HEK293 (cell line): ENCODE results near the gene SAMD8.

Source experiments
- BCL11A ChIP-seq: fragments of 450-650 bp; formaldehyde crosslinking; IDR thresholded peaks from 2 replicates; pipeline ENCODE4 v1.5.1; 2016; ENCODE audit warnings: low read depth, missing biosample characterization, missing genetic modification characterization
- EGR2 ChIP-seq: fragments of 450-650 bp; formaldehyde crosslinking; IDR thresholded peaks from 2 replicates; pipeline ENCODE4 v1.5.1; 2016; ENCODE audit warnings: low read depth, missing biosample characterization, missing genetic modification characterization
- GLIS1 ChIP-seq: fragments of 450-650 bp; formaldehyde crosslinking; IDR thresholded peaks from 2 replicates; pipeline ENCODE4 v1.5.1; 2016; ENCODE audit warnings: missing biosample characterization, missing genetic modification characterization
- KLF7 ChIP-seq: fragments of 450-650 bp; formaldehyde crosslinking; IDR thresholded peaks from 2 replicates; pipeline ENCODE4 v1.5.1; 2016; ENCODE audit warnings: missing biosample characterization, missing genetic modification characterization, borderline replicate concordance
- MYNN ChIP-seq: fragments of 450-650 bp; formaldehyde crosslinking; IDR thresholded peaks from 2 replicates; pipeline ENCODE4 v1.5.1; 2016; ENCODE audit warnings: missing biosample characterization, missing genetic modification characterization, borderline replicate concordance
- YY2 ChIP-seq: fragments of 450-650 bp; formaldehyde crosslinking; IDR thresholded peaks from 2 replicates; pipeline ENCODE4 v1.5.1; 2016; ENCODE audit warnings: missing biosample characterization, missing genetic modification characterization
- ZFP69B ChIP-seq: fragments of 450-650 bp; formaldehyde crosslinking; IDR thresholded peaks from 2 replicates; pipeline ENCODE4 v1.5.1; 2016; ENCODE audit warnings: missing biosample characterization, missing genetic modification characterization
- ZNF239 ChIP-seq: fragments of 450-650 bp; formaldehyde crosslinking; IDR thresholded peaks from 2 replicates; pipeline ENCODE4 v1.5.1; 2016; ENCODE audit warnings: missing biosample characterization, missing genetic modification characterization
- ZNF274 ChIP-seq, 2 experiments: fragments of 200-500 bp in 1 of 2; fragments of 450-650 bp in 1 of 2; sonication (Bioruptor generic) in 1 of 2; formaldehyde crosslinking in 1 of 2; IDR thresholded peaks; 2 replicates each; pipeline versions ENCODE4 v1.5.1 to v1.6.1; 2014 to 2016; ENCODE audit warnings: borderline replicate concordance in 1 of 2, inconsistent platforms in 1 of 2, low read length in 1 of 2, missing biosample characterization in 1 of 2, missing genetic modification characterization in 1 of 2
- ZNF423 ChIP-seq: fragments of 450-650 bp; formaldehyde crosslinking; IDR thresholded peaks from 2 replicates; pipeline ENCODE4 v1.5.1; 2016; ENCODE audit warnings: missing biosample characterization, missing genetic modification characterization
- ZNF530 ChIP-seq: fragments of 450-650 bp; formaldehyde crosslinking; IDR thresholded peaks from 2 replicates; pipeline ENCODE4 v1.5.1; 2016; ENCODE audit warnings: low read depth, missing biosample characterization, missing genetic modification characterization
- ZNF558 ChIP-seq: fragments of 450-650 bp; formaldehyde crosslinking; IDR thresholded peaks from 2 replicates; pipeline ENCODE4 v1.5.1; 2016; ENCODE audit warnings: missing biosample characterization, missing genetic modification characterization
- ZNF610 ChIP-seq: fragments of 450-650 bp; formaldehyde crosslinking; IDR thresholded peaks from 2 replicates; pipeline ENCODE4 v1.5.1; 2016; ENCODE audit warnings: missing biosample characterization, missing genetic modification characterization, borderline replicate concordance
- ZNF670 ChIP-seq: fragments of 450-650 bp; formaldehyde crosslinking; IDR thresholded peaks from 2 replicates; pipeline ENCODE4 v1.5.1; 2016; ENCODE audit warnings: missing biosample characterization, missing genetic modification characterization, low read depth
- ZNF837 ChIP-seq: fragments of 450-650 bp; formaldehyde crosslinking; IDR thresholded peaks from 2 replicates; pipeline ENCODE4 v1.5.1; 2016; ENCODE audit warnings: missing biosample characterization, missing genetic modification characterization
- ZSCAN30 ChIP-seq: fragments of 450-650 bp; IDR thresholded peaks from 2 replicates; pipeline ENCODE4 v1.5.1; 2018; ENCODE audit warnings: missing biosample characterization, mild to moderate bottlenecking, missing genetic modification characterization, moderate library complexity
- TF ChIP-seq, protein P1 (sequence below): fragments of 450-650 bp; formaldehyde crosslinking; IDR thresholded peaks from 2 replicates; pipeline ENCODE4 v1.5.1; 2016; ENCODE audit warnings: missing biosample characterization, missing genetic modification characterization
- TF ChIP-seq, protein P2 (sequence below): fragments of 450-650 bp; formaldehyde crosslinking; IDR thresholded peaks from 2 replicates; pipeline ENCODE4 v1.5.1; 2017; ENCODE audit warnings: missing biosample characterization, missing genetic modification characterization
- TF ChIP-seq, protein P3 (sequence below): fragments of 450-650 bp; formaldehyde crosslinking; IDR thresholded peaks from 2 replicates; pipeline ENCODE4 v1.5.1; 2016; ENCODE audit warnings: missing biosample characterization, missing genetic modification characterization
- TF ChIP-seq, protein P4 (sequence below): fragments of 450-650 bp; formaldehyde crosslinking; conservative IDR thresholded peaks from 2 replicates; pipeline ENCODE4 v1.5.1; 2016; ENCODE audit warnings: low read depth, missing biosample characterization, missing genetic modification characterization
- TF ChIP-seq, protein P5 (sequence below): fragments of 450-650 bp; formaldehyde crosslinking; IDR thresholded peaks from 2 replicates; pipeline ENCODE4 v1.5.1; 2016; ENCODE audit warnings: missing biosample characterization, missing genetic modification characterization
- TF ChIP-seq, protein P6 (sequence below): fragments of 450-650 bp; formaldehyde crosslinking; IDR thresholded peaks from 2 replicates; pipeline ENCODE4 v1.5.1; 2016; ENCODE audit warnings: missing biosample characterization, missing genetic modification characterization

The SAMD8 gene

DNA sequence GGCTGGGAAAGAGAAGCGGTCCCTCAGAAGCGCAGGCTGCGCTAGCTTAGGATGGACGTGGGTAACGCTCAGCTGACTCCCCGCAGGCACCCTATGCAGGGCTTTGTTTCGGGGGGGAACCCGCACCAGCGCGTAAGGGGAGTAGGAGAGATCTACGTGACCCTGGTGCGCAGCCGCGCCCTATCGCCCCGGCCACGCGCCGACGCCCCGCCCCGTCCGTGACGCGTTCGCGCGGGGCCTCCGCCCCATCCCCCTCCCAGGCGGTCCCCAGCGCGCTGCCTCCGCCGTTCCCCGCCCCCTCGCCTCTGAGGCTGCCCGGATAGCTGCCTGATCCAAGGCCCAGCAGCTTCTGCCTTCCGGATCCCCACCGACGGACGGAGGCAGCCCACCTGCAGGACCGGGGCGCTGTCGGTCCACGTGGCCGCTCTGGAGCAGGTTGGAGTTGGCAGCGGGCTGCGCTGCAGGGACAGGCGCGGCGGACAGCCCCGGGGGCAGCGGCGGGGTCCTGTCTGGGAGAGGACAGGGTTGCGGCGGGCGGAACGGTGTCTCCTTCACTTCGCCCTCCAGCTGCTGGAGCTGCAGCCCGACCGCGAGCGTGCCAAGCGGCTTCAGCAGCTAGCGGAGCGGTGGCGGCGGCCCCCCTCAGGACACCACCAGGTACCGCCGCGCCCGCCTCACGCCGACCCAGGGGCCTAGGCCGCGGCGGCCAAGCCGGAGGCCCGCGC, 99.0 kb downstream of the SAMD8 start, which contains the start of gene VDAC2 (continued):
- TF ChIP-seq, protein P1, sequence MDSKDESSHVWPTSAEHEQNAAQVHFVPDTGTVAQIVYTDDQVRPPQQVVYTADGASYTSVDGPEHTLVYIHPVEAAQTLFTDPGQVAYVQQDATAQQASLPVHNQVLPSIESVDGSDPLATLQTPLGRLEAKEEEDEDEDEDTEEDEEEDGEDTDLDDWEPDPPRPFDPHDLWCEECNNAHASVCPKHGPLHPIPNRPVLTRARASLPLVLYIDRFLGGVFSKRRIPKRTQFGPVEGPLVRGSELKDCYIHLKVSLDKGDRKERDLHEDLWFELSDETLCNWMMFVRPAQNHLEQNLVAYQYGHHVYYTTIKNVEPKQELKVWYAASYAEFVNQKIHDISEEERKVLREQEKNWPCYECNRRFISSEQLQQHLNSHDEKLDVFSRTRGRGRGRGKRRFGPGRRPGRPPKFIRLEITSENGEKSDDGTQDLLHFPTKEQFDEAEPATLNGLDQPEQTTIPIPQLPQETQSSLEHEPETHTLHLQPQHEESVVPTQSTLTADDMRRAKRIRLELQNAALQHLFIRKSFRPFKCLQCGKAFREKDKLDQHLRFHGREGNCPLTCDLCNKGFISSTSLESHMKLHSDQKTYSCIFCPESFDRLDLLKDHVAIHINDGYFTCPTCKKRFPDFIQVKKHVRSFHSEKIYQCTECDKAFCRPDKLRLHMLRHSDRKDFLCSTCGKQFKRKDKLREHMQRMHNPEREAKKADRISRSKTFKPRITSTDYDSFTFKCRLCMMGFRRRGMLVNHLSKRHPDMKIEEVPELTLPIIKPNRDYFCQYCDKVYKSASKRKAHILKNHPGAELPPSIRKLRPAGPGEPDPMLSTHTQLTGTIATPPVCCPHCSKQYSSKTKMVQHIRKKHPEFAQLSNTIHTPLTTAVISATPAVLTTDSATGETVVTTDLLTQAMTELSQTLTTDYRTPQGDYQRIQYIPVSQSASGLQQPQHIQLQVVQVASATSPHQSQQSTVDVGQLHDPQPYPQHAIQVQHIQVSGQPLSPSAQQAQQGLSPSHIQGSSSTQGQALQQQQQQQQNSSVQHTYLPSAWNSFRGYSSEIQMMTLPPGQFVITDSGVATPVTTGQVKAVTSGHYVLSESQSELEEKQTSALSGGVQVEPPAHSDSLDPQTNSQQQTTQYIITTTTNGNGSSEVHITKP (tag by site-specific recombination): no peak
- TF ChIP-seq, protein P2, sequence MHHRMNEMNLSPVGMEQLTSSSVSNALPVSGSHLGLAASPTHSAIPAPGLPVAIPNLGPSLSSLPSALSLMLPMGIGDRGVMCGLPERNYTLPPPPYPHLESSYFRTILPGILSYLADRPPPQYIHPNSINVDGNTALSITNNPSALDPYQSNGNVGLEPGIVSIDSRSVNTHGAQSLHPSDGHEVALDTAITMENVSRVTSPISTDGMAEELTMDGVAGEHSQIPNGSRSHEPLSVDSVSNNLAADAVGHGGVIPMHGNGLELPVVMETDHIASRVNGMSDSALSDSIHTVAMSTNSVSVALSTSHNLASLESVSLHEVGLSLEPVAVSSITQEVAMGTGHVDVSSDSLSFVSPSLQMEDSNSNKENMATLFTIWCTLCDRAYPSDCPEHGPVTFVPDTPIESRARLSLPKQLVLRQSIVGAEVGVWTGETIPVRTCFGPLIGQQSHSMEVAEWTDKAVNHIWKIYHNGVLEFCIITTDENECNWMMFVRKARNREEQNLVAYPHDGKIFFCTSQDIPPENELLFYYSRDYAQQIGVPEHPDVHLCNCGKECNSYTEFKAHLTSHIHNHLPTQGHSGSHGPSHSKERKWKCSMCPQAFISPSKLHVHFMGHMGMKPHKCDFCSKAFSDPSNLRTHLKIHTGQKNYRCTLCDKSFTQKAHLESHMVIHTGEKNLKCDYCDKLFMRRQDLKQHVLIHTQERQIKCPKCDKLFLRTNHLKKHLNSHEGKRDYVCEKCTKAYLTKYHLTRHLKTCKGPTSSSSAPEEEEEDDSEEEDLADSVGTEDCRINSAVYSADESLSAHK (tag by site-specific recombination): peak; percentile 10
- TF ChIP-seq, protein P3, sequence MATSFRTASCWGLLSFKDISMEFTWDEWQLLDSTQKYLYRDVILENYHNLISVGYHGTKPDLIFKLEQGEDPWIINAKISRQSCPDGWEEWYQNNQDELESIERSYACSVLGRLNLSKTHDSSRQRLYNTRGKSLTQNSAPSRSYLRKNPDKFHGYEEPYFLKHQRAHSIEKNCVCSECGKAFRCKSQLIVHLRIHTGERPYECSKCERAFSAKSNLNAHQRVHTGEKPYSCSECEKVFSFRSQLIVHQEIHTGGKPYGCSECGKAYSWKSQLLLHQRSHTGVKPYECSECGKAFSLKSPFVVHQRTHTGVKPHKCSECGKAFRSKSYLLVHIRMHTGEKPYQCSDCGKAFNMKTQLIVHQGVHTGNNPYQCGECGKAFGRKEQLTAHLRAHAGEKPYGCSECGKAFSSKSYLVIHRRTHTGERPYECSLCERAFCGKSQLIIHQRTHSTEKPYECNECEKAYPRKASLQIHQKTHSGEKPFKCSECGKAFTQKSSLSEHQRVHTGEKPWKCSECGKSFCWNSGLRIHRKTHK (tag by site-specific recombination): no peak
- TF ChIP-seq MYNN (no peak), EGR2 (tag by site-specific recombination) (peak; percentile 78), ZNF530 (tag by site-specific recombination) (no peak), ZNF837 (tag by site-specific recombination) (no peak), ZNF670 (tag by site-specific recombination) (no peak), YY2 (tag by site-specific recombination) (peak; percentile 91), ZNF239 (tag by site-specific recombination) (0 out of 2 replicates have a peak, but pooled peaks have one; percentile 20), ZNF610 (0 out of 2 replicates have a peak, but pooled peaks have one; percentile 61), KLF7 (tag by site-specific recombination) (peak; percentile 78), ZNF274 (IDR thresholded peaks at IDR 0.05; ENCODE audit: low read length) (no peak), ZNF274 (tag by site-specific recombination; IDR thresholded peaks at IDR 0.05; ENCODE audit: borderline replicate concordance) (no peak), ZNF558 (no peak), ZFP69B (tag by site-specific recombination) (peak; percentile 40; the same call in 1 of the 2 replicates), ZNF423 (tag by site-specific recombination) (no peak), BCL11A (tag by site-specific recombination) (no peak), ZSCAN30 (peak; percentile 73; the same call in 1 of the 2 replicates), GLIS1 (tag by site-specific recombination) (peak; percentile 83)
- TF ChIP-seq, protein P4, sequence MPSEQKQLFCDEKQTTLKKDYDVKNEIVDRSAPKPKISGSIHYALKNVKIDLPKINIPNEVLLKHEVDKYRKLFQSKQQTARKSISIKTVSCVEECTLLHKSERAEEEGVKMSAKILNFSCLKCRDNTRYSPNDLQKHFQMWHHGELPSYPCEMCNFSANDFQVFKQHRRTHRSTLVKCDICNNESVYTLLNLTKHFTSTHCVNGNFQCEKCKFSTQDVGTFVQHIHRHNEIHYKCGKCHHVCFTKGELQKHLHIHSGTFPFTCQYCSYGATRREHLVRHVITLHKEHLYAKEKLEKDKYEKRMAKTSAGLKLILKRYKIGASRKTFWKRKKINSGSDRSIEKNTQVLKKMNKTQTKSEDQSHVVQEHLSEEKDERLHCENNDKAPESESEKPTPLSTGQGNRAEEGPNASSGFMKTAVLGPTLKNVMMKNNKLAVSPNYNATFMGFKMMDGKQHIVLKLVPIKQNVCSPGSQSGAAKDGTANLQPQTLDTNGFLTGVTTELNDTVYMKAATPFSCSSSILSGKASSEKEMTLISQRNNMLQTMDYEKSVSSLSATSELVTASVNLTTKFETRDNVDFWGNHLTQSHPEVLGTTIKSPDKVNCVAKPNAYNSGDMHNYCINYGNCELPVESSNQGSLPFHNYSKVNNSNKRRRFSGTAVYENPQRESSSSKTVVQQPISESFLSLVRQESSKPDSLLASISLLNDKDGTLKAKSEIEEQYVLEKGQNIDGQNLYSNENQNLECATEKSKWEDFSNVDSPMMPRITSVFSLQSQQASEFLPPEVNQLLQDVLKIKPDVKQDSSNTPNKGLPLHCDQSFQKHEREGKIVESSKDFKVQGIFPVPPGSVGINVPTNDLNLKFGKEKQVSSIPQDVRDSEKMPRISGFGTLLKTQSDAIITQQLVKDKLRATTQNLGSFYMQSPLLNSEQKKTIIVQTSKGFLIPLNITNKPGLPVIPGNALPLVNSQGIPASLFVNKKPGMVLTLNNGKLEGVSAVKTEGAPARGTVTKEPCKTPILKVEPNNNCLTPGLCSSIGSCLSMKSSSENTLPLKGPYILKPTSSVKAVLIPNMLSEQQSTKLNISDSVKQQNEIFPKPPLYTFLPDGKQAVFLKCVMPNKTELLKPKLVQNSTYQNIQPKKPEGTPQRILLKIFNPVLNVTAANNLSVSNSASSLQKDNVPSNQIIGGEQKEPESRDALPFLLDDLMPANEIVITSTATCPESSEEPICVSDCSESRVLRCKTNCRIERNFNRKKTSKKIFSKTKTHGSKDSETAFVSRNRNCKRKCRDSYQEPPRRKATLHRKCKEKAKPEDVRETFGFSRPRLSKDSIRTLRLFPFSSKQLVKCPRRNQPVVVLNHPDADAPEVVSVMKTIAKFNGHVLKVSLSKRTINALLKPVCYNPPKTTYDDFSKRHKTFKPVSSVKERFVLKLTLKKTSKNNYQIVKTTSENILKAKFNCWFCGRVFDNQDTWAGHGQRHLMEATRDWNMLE: no peak
- TF ChIP-seq, protein P5, sequence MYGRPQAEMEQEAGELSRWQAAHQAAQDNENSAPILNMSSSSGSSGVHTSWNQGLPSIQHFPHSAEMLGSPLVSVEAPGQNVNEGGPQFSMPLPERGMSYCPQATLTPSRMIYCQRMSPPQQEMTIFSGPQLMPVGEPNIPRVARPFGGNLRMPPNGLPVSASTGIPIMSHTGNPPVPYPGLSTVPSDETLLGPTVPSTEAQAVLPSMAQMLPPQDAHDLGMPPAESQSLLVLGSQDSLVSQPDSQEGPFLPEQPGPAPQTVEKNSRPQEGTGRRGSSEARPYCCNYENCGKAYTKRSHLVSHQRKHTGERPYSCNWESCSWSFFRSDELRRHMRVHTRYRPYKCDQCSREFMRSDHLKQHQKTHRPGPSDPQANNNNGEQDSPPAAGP: peak; percentile 97
- TF ChIP-seq, protein P6, sequence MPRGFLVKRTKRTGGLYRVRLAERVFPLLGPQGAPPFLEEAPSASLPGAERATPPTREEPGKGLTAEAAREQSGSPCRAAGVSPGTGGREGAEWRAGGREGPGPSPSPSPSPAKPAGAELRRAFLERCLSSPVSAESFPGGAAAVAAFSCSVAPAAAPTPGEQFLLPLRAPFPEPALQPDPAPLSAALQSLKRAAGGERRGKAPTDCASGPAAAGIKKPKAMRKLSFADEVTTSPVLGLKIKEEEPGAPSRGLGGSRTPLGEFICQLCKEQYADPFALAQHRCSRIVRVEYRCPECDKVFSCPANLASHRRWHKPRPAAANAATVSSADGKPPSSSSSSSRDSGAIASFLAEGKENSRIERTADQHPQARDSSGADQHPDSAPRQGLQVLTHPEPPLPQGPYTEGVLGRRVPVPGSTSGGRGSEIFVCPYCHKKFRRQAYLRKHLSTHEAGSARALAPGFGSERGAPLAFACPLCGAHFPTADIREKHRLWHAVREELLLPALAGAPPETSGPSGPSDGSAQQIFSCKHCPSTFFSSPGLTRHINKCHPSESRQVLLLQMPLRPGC (tag by site-specific recombination): 0 out of 2 replicates have a peak, but pooled peaks have one; percentile 42
